Spleen (tissue), 11 donors: ENCODE results near the gene SLC38A8. TPM values are rescaled to one million over a fixed set of nuclear protein-coding genes. Genes with fewer than 3 reads are reported as not detected.

ENCODE experiments used
- DNase-seq: peaks from one replicate; pipeline ENCODE4 v3.0.0-alpha.2; 2020
- H3K27ac ChIP-seq, 8 donors: fragments of 200-600 bp; sonication (generic) in 7 of 8; 1 replicate in 4 of 8; 2 replicates in 4 of 8; pipeline versions ENCODE4 v1.5.0 to v1.8.0; 2016 to 2021; ENCODE audit warnings: inconsistent platforms in 4 of 8, mild to moderate bottlenecking in 4 of 8, moderate library complexity in 1 of 8
- H3K27me3 ChIP-seq, 7 donors: fragments of 200-600 bp; sonication (generic) in 6 of 7; replicated peaks in 1 of 7; 1 replicate in 4 of 7; 2 replicates in 3 of 7; pipeline versions ENCODE4 v1.5.0 to v1.8.0; 2016 to 2021; ENCODE audit warnings: inconsistent platforms in 3 of 7, mild to moderate bottlenecking in 1 of 7
- H3K36me3 ChIP-seq, 6 donors: fragments of 200-600 bp; sonication (generic) in 5 of 6; 1 replicate in 4 of 6; 2 replicates in 2 of 6; pipeline versions ENCODE4 v1.5.0 to v1.8.0; 2016 to 2021; ENCODE audit warnings: inconsistent platforms in 2 of 6
- H3K4me1 ChIP-seq, 6 donors: fragments of 200-600 bp; sonication (generic) in 5 of 6; 1 replicate in 3 of 6; 2 replicates in 3 of 6; pipeline versions ENCODE4 v1.5.0 to v1.8.0; 2016 to 2021; ENCODE audit warnings: inconsistent platforms in 3 of 6
- H3K4me3 ChIP-seq, 8 donors: fragments of 200-600 bp; sonication (generic) in 7 of 8; 1 replicate in 4 of 8; 2 replicates in 4 of 8; pipeline versions ENCODE4 v1.5.0 to v1.8.0; 2016 to 2021; ENCODE audit warnings: inconsistent platforms in 4 of 8, mild to moderate bottlenecking in 4 of 8, moderate library complexity in 2 of 8
- H3K9me3 ChIP-seq, 8 donors: fragments of 200-600 bp; sonication (generic) in 7 of 8; 1 replicate in 4 of 8; 2 replicates in 4 of 8; pipeline versions ENCODE4 v1.5.0 to v1.8.0; 2016 to 2021; ENCODE audit warnings: inconsistent platforms in 4 of 8
- POLR2A ChIP-seq, 3 donors: fragments of 450-650 bp; IDR thresholded peaks; one replicate each; pipeline ENCODE4 v1.5.1; 2017; ENCODE audit warnings: antibody characterized with exemption in 3 of 3, mild to moderate bottlenecking in 1 of 3
- POLR2AphosphoS5 ChIP-seq, 3 donors: sonication (generic); formaldehyde crosslinking; IDR thresholded peaks; one replicate each; pipeline ENCODE4 v1.5.1; 2017; ENCODE audit warnings: antibody characterized with exemption in 3 of 3
- WGBS, 5 donors: extraction: QIAGEN DNeasy Blood & Tissue Kit in 3 of 5; methylation state at CpG; one replicate each; pipeline versions ENCODE4 v1.1.5 to v1.1.7; 2013 to 2018; 5-methylcytosine and 5-hydroxymethylcytosine counted together
- intact Hi-C: fragments of 100-400 bp; cut with DNase I; formaldehyde crosslinking; loops from one replicate; pipeline ENCODE4 v1.15.0; 2023; ENCODE audit warnings: low total_unique reads
- polyA plus RNA-seq, 3 donors: library from polyadenylated mRNA; stranded (reverse); fragments of 200-250 nt; gene quantifications; one replicate each; pipeline ENCODE4 v1.2.1, GENCODE V29; 2013
- total RNA-seq, 7 donors: library from RNA; depleted of rRNA in 3 of 7; stranded (reverse); fragments of >200 nt in 3 of 7; fragmentation: NEBNext Ultra II Directional in 4 of 7; extraction: Animal tissue kit (Norgen Biotek cat#: 25700) in 4 of 7; gene quantifications; one replicate each; pipeline versions ENCODE4 v1.1.0 to v1.2.1, GENCODE V29; 2016 to 2021
- TF ChIP-seq, protein P1 (sequence below), 11 experiments: fragments of 200-600 bp in 7 of 11; fragments of 450-650 bp in 4 of 11; sonication (generic) in 4 of 11; IDR thresholded peaks in 8 of 11; conservative IDR thresholded peaks in 3 of 11; 1 replicate in 7 of 11; 2 replicates in 4 of 11; pipeline versions ENCODE4 v1.4.0 to v1.8.0; 2016 to 2021; ENCODE audit warnings: antibody characterized with exemption in 11 of 11, inconsistent platforms in 4 of 11, mild to moderate bottlenecking in 1 of 11
- donor health status: healthy with polysubstance abuse.
- donor health status: DM: no; HTN: no; CAD: no; lungs with moderate emphysema.
- donor health status: DM: no; HTN: no; CAD: no.
- donor health status: Bipolar disorder and iron deficiency.
- donor health status: healthy.
- donor health status: DM: no; HTN: no; CAD: no.
- donor health status: DM: yes; HTN: yes; CAD: no.

SLC38A8 gene
- total and polyA plus RNA-seq, 10 donors = 0.37 TPM; not detected in 9

GRCh38 chr16:84018710-84019109 is 23.9 kb downstream of the SLC38A8 start:
- Histone ChIP-seq H3K9me3 (peaks cover 0 to 41% (median 17%) of the 10 kb centered on the region in 8 donors), H3K27me3 (peaks cover 0 to 27% (median 0%) of the 10 kb centered on the region in 7 donors), H3K4me1 (peaks cover 0 to 4% (median 0%) of the 10 kb centered on the region in 6 donors), H3K4me3 (no peak overlapping the region), H3K27ac (no peak overlapping the region), H3K36me3 (no peaks in the 10 kb centered on the region)
- WGBS, 5 donors = 78 to 88% (median 87%) methylated on average over 4 of the region's 4 CpGs
- intact Hi-C loops = no loop called here
- no peak for TF ChIP-seq POLR2AphosphoS5 (IDR thresholded peaks at IDR 0.05)
- TF ChIP-seq, protein P1, sequence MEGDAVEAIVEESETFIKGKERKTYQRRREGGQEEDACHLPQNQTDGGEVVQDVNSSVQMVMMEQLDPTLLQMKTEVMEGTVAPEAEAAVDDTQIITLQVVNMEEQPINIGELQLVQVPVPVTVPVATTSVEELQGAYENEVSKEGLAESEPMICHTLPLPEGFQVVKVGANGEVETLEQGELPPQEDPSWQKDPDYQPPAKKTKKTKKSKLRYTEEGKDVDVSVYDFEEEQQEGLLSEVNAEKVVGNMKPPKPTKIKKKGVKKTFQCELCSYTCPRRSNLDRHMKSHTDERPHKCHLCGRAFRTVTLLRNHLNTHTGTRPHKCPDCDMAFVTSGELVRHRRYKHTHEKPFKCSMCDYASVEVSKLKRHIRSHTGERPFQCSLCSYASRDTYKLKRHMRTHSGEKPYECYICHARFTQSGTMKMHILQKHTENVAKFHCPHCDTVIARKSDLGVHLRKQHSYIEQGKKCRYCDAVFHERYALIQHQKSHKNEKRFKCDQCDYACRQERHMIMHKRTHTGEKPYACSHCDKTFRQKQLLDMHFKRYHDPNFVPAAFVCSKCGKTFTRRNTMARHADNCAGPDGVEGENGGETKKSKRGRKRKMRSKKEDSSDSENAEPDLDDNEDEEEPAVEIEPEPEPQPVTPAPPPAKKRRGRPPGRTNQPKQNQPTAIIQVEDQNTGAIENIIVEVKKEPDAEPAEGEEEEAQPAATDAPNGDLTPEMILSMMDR (IDR thresholded peaks at IDR 0.05 in 8 of 11, conservative IDR thresholded peaks at IDR 0.05 in 3 of 11) = no peak
- no peak for TF ChIP-seq POLR2A (IDR thresholded peaks at IDR 0.05)
- DNase-seq = no peak

GRCh38 chr16:84016477-84016876 is 26.1 kb downstream of the SLC38A8 start:
- intact Hi-C loops = no loop called here
- Histone ChIP-seq H3K27me3 (peaks cover 0 to 23% (median 0%) of the 10 kb centered on the region in 7 donors), H3K4me1 (peaks cover 0 to 4% (median 0%) of the 10 kb centered on the region in 6 donors), H3K4me3 (no peak overlapping the region), H3K9me3 (peaks cover 0 to 28% (median 9%) of the 10 kb centered on the region in 8 donors), H3K27ac (no peak overlapping the region), H3K36me3 (no peaks in the 10 kb centered on the region)
- no peak for DNase-seq
- TF ChIP-seq POLR2AphosphoS5 (IDR thresholded peaks at IDR 0.05) (no peak), POLR2A (IDR thresholded peaks at IDR 0.05) (no peak)
- TF ChIP-seq, protein P1 (IDR thresholded peaks at IDR 0.05 in 8 of 11, conservative IDR thresholded peaks at IDR 0.05 in 3 of 11) = no peak
- WGBS, 5 donors = 90 to 93% (median 91%) methylated on average over 11 to 12 of the region's 12 CpGs

DNA sequence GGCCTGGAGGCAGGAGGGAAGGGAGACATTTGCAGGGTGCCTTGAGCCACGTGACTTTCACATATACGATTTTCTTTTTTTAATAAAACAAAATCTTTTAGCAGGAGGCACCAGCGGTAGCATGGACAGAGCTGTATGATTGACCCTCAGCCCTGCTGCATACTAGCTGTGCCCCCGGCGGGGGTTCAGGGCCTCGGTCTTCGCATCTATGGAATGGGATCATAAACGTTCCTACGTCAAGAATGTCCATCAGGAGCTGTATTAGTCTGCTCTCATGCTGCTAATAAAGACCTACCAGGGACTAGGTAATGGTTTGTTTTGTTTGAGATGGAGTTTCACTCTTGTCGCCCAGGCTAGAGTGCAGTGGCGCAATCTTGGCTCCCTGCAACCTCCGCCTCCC is 27.2 kb downstream of the SLC38A8 start:
- 83 to 91% (median 86%) methylated on average over 12 of the region's 12 CpGs for WGBS, 5 donors
- Histone ChIP-seq H3K4me1 (peaks cover 0 to 4% (median 0%) of the 10 kb centered on the region in 6 donors), H3K36me3 (no peaks in the 10 kb centered on the region), H3K9me3 (peaks cover 0 to 18% (median 0%) of the 10 kb centered on the region in 8 donors), H3K27me3 (peaks cover 0 to 23% (median 0%) of the 10 kb centered on the region in 7 donors), H3K27ac (no peak overlapping the region), H3K4me3 (no peak overlapping the region)
- TF ChIP-seq POLR2A (IDR thresholded peaks at IDR 0.05) (no peak), POLR2AphosphoS5 (IDR thresholded peaks at IDR 0.05) (no peak)
- TF ChIP-seq, protein P1 (IDR thresholded peaks at IDR 0.05 in 8 of 11, conservative IDR thresholded peaks at IDR 0.05 in 3 of 11) = no peak
- intact Hi-C loops = no loop called here
- DNase-seq = no peak

DNA sequence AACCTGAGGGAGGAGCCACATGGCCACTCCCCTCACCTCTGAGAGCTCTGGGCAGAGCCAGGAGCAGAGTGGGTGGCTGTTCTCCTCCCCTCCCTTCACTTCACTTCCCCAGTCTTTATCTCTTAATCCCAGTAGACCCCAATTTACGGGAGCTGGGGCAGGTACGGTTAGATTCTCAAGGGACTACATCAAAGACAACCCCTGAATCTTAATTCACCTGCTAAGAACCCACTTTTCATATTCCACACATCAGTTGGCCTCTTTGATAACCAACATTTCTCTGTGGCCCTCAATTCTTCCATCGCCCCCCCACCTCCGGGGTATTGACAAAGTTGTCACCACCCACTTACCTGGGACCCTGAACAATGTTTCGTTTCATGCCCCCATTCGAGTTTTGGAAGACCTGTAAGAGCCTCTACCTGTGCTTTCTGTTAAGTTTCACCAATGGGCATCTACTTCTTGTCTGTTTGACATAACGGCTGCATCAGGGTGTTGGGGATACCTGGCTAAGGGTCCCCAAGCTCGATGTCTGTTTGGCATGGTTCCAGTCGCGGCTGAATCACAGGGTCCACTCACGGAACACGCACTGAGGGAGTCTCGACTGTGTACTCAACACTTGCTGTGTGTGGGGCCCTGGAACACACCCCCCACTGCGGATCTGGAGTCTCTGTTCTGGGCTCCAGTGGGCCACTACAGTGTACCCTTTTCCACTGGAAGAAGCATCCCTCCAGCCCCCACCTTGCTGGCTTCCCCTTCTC is 27.8 kb downstream of the SLC38A8 start:
- TF ChIP-seq, protein P1 (IDR thresholded peaks at IDR 0.05 in 8 of 11, conservative IDR thresholded peaks at IDR 0.05 in 3 of 11) = no peak
- no peak for TF ChIP-seq POLR2A (IDR thresholded peaks at IDR 0.05)
- no peak for TF ChIP-seq POLR2AphosphoS5 (IDR thresholded peaks at IDR 0.05)
- Histone ChIP-seq H3K36me3 (no peaks in the 10 kb centered on the region), H3K27ac (no peak overlapping the region), H3K4me1 (peaks cover 0 to 4% (median 0%) of the 10 kb centered on the region in 6 donors), H3K9me3 (peaks cover 0 to 13% (median 0%) of the 10 kb centered on the region in 8 donors), H3K27me3 (peaks cover 0 to 21% (median 0%) of the 10 kb centered on the region in 7 donors), H3K4me3 (no peak overlapping the region)
- 75 to 82% (median 78%) methylated on average over 14 of the region's 14 CpGs for WGBS, 5 donors
- no peak for DNase-seq
- intact Hi-C loops = no loop called here
